ENCODE data around the gene OOEP. TPM values are rescaled to one million over a fixed set of nuclear protein-coding genes. Genes with fewer than 3 reads are reported as not detected.
"Not testable (repeated sequence)": the region's sequence is repeated elsewhere in the genome, so short reads cannot be mapped to it uniquely, and the experiment has no call there.

The OOEP gene
- total and polyA plus RNA-seq, 10 donors = 0.17 to 0.70 (median 0.23) TPM; not detected in 6

DNA sequence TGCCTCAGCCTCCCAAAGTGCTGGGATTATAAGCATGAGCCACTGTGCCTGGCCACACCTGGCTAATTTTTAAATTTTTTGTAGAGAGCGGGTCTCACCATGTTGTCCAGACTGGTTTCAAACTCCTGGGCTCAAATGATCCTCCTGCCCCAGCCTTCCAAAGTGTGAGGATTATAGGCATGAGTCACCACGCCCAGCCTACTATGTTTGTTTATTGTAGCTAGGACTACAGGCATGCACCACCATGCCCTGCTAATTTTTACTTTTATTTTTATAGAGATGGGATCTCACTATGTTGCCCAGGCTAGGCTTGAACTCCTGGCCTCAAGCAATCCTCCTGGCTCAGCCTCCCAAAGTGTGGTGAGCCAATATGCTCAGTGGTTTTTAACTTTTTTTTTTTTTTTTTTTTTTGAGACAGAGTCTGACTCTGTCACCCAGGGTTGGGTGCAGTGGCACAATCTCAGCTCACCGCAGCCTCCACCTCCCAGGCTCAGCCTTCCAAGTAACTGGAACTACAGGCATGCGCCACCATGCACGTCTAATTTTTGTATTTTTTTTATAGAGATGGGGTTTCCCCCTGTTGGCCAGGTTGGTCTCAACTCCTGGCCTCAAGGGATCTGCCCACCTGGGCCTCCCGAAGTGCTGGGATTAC, 12.9 kb upstream of the OOEP start:
- no peaks in the 10 kb centered on the region for H3K27me3 ChIP-seq (replicated peaks in 1 of 7)
- DNase-seq = no peak
- intact Hi-C loops (cut with DNase I; ENCODE audit: low total_unique reads) = no loop called here
- H3K4me3 ChIP-seq = no peak overlapping the region
- no peak overlapping the region for H3K27ac ChIP-seq
- no peaks in the 10 kb centered on the region for H3K4me1 ChIP-seq
- TF ChIP-seq CTCF (IDR thresholded peaks at IDR 0.05 in 8 of 11, conservative IDR thresholded peaks at IDR 0.05 in 3 of 11) = no peak
- no peak for TF ChIP-seq POLR2AphosphoS5 (IDR thresholded peaks at IDR 0.05)
- TF ChIP-seq POLR2A (IDR thresholded peaks at IDR 0.05) = no peak
- H3K36me3 ChIP-seq = no peaks in the 10 kb centered on the region
- 86 to 98% (median 92%) methylated on average over 6 of the region's 6 CpGs for WGBS, 5 donors
- H3K9me3 ChIP-seq = no peaks in the 10 kb centered on the region

GRCh38 chr6:73381531-73381930, 11.8 kb upstream of the OOEP start:
- intact Hi-C loops (cut with DNase I; ENCODE audit: low total_unique reads); H3K9me3 ChIP-seq; DNase-seq: not testable (repeated sequence)

DNA sequence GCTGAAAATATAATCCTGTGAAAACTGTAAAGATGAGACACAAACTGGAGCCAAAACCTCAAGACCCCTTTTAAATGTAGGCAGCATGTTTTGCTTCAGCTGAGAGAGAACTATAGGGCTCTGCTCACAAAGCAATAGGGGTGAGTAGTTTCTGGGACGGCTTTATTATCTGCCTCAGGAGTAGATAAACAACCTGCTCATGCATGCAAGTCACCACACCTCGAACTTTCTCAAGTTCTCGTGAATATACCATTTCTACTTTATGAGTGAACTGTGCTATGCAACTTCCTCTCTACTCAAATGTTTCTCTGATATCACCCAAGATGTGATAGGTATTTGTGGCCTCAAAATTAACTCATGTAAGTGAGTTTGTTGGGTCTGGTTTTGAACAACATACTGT, 7.5 kb upstream of the OOEP start:
- intact Hi-C loops (cut with DNase I; ENCODE audit: low total_unique reads) = no loop called here
- H3K4me3 ChIP-seq = no peak overlapping the region
- H3K9me3 ChIP-seq = peaks cover 0 to 11% (median 5%) of the 10 kb centered on the region in 8 donors
- no peak for TF ChIP-seq CTCF (IDR thresholded peaks at IDR 0.05 in 8 of 11, conservative IDR thresholded peaks at IDR 0.05 in 3 of 11)
- no peak for TF ChIP-seq POLR2AphosphoS5 (IDR thresholded peaks at IDR 0.05)
- no peak for TF ChIP-seq POLR2A (IDR thresholded peaks at IDR 0.05)
- no peaks in the 10 kb centered on the region for H3K27me3 ChIP-seq (replicated peaks in 1 of 7)
- H3K36me3 ChIP-seq = no peaks in the 10 kb centered on the region
- no peak for DNase-seq
- WGBS, 5 donors = 56 to 70% (median 64%) methylated on average over 3 of the region's 3 CpGs
- no peaks in the 10 kb centered on the region for H3K4me1 ChIP-seq
- no peak overlapping the region for H3K27ac ChIP-seq

More at GRCh38 chr6:73381531-73381930, 11.8 kb upstream of the OOEP start:
- H3K27me3 ChIP-seq (replicated peaks in 1 of 7); H3K36me3 ChIP-seq; H3K4me3 ChIP-seq; H3K4me1 ChIP-seq; H3K27ac ChIP-seq: not testable (repeated sequence)
- 90 to 98% (median 95%) methylated on average over 10 of the region's 10 CpGs for WGBS, 5 donors

DNA sequence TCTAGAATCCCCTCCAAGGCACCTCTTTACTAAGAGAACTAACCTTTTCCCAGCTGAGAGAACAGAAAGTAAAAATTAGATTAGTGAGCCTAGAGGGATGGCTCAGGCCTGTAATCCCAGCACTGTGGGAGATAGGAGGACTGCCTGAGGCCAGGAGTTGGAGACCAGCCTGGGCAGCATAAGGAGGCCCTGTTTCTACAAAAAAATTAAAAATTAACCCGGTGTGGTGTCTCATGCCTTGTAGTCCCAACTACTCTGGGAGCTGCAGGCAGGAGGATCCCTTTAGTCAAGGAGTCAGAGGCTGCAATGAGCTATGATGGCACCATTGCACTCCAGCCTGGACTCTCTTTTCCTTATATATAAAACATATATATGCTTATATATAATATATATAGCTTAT, 5.5 kb upstream of the OOEP start:
- no peak for DNase-seq
- no peaks in the 10 kb centered on the region for H3K4me1 ChIP-seq
- no peak overlapping the region for H3K4me3 ChIP-seq
- H3K27ac ChIP-seq = no peak overlapping the region
- intact Hi-C loops (cut with DNase I; ENCODE audit: low total_unique reads) = no loop called here
- no peaks in the 10 kb centered on the region for H3K27me3 ChIP-seq (replicated peaks in 1 of 7)
- H3K9me3 ChIP-seq = peaks cover 0 to 27% (median 21%) of the 10 kb centered on the region in 8 donors
- 81 to 100% (median 89%) methylated on average over 1 of the region's 1 CpG for WGBS, 5 donors
- TF ChIP-seq POLR2A (IDR thresholded peaks at IDR 0.05) = no peak
- H3K36me3 ChIP-seq = no peaks in the 10 kb centered on the region

DNA sequence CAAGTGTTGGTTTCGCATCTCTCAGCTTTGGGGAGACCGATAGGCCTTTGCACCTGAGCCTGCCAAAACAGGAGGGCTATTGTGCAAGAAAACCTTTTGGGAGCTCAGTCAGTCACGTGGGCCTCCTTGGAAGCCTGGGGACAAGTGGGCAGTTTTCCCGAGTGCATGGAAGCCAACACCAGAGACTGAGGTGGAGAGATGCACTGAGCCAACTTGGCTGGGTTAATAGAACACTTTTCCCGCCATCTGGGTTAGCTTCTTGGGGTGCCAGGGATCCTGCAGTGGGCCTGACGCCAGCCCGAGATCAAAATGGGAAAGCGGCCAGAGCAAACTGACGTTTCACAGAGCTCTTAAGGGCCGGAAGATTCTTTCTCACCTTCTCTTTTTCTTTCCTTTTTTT, 2.8 kb upstream of the OOEP start:
- Histone ChIP-seq H3K36me3 (no peaks in the 10 kb centered on the region), H3K27me3 (replicated peaks in 1 of 7) (no peaks in the 10 kb centered on the region), H3K27ac (no peak overlapping the region), H3K9me3 (peaks cover 0 to 33% (median 22%) of the 10 kb centered on the region in 8 donors), H3K4me1 (no peaks in the 10 kb centered on the region), H3K4me3 (no peak overlapping the region)
- 89 to 92% (median 91%) methylated on average over 9 to 10 of the region's 10 CpGs for whole genome bisulfite sequencing, 5 donors
- TF ChIP-seq CTCF (IDR thresholded peaks at IDR 0.05 in 8 of 11, conservative IDR thresholded peaks at IDR 0.05 in 3 of 11) = no peak
- intact Hi-C loops (cut with DNase I; ENCODE audit: low total_unique reads) = no loop called here
- no peak for DNase-seq
